Measurements from ENCODE around the gene PRLR. TPM values are rescaled to one million over a fixed set of nuclear protein-coding genes. Genes with fewer than 3 reads are reported as not detected.

The PRLR gene
- total RNA-seq, 1 experiment from 2014 or later: 2.5 TPM

DNA sequence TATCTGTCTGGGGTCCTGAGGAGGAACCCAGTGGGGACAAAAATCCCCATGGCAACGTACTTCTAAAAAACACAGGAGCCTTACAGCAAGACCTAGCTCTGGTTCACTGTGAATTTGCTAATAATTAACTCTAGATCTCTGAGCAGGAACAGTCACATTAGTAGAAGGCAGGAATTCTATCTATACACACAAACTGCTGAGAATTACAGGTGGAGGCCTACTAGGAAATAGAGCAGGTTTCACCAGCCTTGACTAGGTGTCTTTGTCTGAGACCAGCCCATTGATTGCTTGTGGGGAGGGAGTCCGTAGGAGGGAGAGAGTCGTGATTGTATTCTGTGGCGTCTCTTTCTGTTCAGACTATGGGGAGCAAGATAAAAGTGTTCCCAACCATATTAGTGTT is 44.8 kb downstream of the PRLR start:
- Histone ChIP-seq H3T11ph (ENCODE audit: low read length) (no peak overlapping the region), H3K14ac (ENCODE audit: insufficient read depth, low read length) (no peak overlapping the region), H2BK120ac (ENCODE audit: low read depth, low read length, poor library complexity, severe bottlenecking) (no peak overlapping the region), H2AFZ (ENCODE audit: low read length) (no peak overlapping the region), H3K79me2 (ENCODE audit: insufficient read depth, low read length) (no peaks in the 10 kb centered on the region), H2BK20ac (ENCODE audit: low read depth, low read length, poor library complexity, severe bottlenecking) (no peak overlapping the region), H4K5ac (ENCODE audit: insufficient read length, low read depth, low read length) (no peak overlapping the region), H3K23ac (ENCODE audit: insufficient read length, low read depth, low read length) (no peak overlapping the region), H4K91ac (ENCODE audit: insufficient read length, low read depth, low read length) (no peak overlapping the region), H2BK15ac (ENCODE audit: low read depth, low read length) (no peak overlapping the region), H2AK5ac (ENCODE audit: insufficient read length, low read length) (no peak overlapping the region), H3K9ac (ENCODE audit: extremely low read depth, insufficient read length, low read length) (no peak overlapping the region), H4K8ac (replicated peaks; ENCODE audit: insufficient read length, low read depth, low read length) (no peak overlapping the region), H3K18ac (ENCODE audit: insufficient read length, low read depth, low read length) (no peak overlapping the region), H2BK12ac (ENCODE audit: insufficient read length, low read depth, low read length) (no peak overlapping the region), H2BK5ac (ENCODE audit: insufficient read length, low read length) (no peak overlapping the region), H3K23me2 (ENCODE audit: insufficient read length, low read depth, low read length, poor library complexity, severe bottlenecking) (no peaks in the 10 kb centered on the region), H3K56ac (ENCODE audit: insufficient read length, low read depth, low read length) (no peak overlapping the region), H4K20me1 (ENCODE audit: control insufficient read depth, insufficient read depth, insufficient read length) (no peaks in the 10 kb centered on the region), H3K4ac (ENCODE audit: low read depth, low read length) (no peak overlapping the region), H3K9me3 (ENCODE audit: control insufficient read depth, low read depth, low read length) (no peaks in the 10 kb centered on the region), H3K79me1 (ENCODE audit: insufficient read depth, low read depth, low read length, poor library complexity, severe bottlenecking) (no peaks in the 10 kb centered on the region), H3K4me2 (ENCODE audit: insufficient read depth, insufficient read length, low read length) (no peak overlapping the region), H3K4me1 (ENCODE audit: insufficient read depth, low read length) (no peaks in the 10 kb centered on the region; the same call in 1 of the 2 replicates), H3K27me3 (ENCODE audit: insufficient read depth, low read length) (no peaks in the 10 kb centered on the region), H3K27ac (ENCODE audit: insufficient read length, low read depth, low read length) (no peak overlapping the region)
- no CpG with 5 or more reads among the region's 4 CpGs for WGBS (ENCODE audit: extremely low coverage, insufficient read length, low lambda C conversion rate)
- H3K9me3 Mint-ChIP-seq: no peaks in the 10 kb centered on the region
- peaks cover 17 to 20% of the 10 kb centered on the region in 2 experiments for H3K4me1 Mint-ChIP-seq
- no peak overlapping the region for H3K4me3 Mint-ChIP-seq
- no peaks in the 10 kb centered on the region for H3K27me3 Mint-ChIP-seq (ENCODE audit: low read depth)
- no peak overlapping the region for H3K27ac Mint-ChIP-seq
- no peaks in the 10 kb centered on the region for H3K36me3 Mint-ChIP-seq (ENCODE audit: insufficient read depth in 1 of 3, low read depth in 3 of 3)
- no peak for DNase-seq
- TF ChIP-seq, protein P1, sequence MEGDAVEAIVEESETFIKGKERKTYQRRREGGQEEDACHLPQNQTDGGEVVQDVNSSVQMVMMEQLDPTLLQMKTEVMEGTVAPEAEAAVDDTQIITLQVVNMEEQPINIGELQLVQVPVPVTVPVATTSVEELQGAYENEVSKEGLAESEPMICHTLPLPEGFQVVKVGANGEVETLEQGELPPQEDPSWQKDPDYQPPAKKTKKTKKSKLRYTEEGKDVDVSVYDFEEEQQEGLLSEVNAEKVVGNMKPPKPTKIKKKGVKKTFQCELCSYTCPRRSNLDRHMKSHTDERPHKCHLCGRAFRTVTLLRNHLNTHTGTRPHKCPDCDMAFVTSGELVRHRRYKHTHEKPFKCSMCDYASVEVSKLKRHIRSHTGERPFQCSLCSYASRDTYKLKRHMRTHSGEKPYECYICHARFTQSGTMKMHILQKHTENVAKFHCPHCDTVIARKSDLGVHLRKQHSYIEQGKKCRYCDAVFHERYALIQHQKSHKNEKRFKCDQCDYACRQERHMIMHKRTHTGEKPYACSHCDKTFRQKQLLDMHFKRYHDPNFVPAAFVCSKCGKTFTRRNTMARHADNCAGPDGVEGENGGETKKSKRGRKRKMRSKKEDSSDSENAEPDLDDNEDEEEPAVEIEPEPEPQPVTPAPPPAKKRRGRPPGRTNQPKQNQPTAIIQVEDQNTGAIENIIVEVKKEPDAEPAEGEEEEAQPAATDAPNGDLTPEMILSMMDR (conservative IDR thresholded peaks at IDR 0.05): no peak
